Common myeloid progenitor, CD34-positive (primary cell): ENCODE results near the gene CDKN1A.
A peak's percentile ranks its signal among the peaks of the same experiment; 100 is the strongest.
"Not testable (repeated sequence)": the region's sequence is repeated elsewhere in the genome, so short reads cannot be mapped to it uniquely, and the experiment has no call there.

ENCODE experiments used
- CTCF ChIA-PET: fragments of 350-600 bp; sonication (Branson Sonifier 250); formaldehyde crosslinking; loops from one replicate; lab custom pipeline; 2021; ENCODE audit warnings: antibody characterized with exemption; lab: Charles Lee
- POLR2A ChIA-PET: fragments of 350-600 bp; sonication (Branson Sonifier 250); formaldehyde crosslinking; loops from one replicate; lab custom pipeline; 2021; ENCODE audit warnings: antibody characterized with exemption; lab: Charles Lee
- DNase-seq, 3 donors: peaks; one replicate each; pipeline versions ENCODE4 v3.0.0 to v3.0.0-alpha.2; 2013
- H3K27ac ChIP-seq, 2 experiments: 1 replicate in 1 of 2; 2 replicates in 1 of 2; pipeline ENCODE4 v1.7.0; 2013; ENCODE audit warnings: inconsistent platforms in 2 of 2, low read length in 2 of 2, mild to moderate bottlenecking in 2 of 2, low read depth in 1 of 2, moderate library complexity in 1 of 2; ENCODE audit not compliant: severe bottlenecking in 2 of 2, insufficient read depth in 1 of 2, poor library complexity in 1 of 2
- H3K27me3 ChIP-seq, 5 experiments: replicated peaks in 2 of 5; 1 replicate in 3 of 5; 2 replicates in 2 of 5; pipeline versions ENCODE4 v1.6.1 to v1.7.0; 2013; ENCODE audit warnings: low read length in 4 of 5, mild to moderate bottlenecking in 2 of 5, moderate library complexity in 2 of 5, inconsistent platforms in 1 of 5; ENCODE audit not compliant: insufficient read depth in 5 of 5, control insufficient read depth in 4 of 5
- H3K36me3 ChIP-seq, 4 experiments: 1 replicate in 2 of 4; 2 replicates in 2 of 4; pipeline versions ENCODE4 v1.6.1 to v1.7.0; 2013; ENCODE audit warnings: low read length in 3 of 4, control low read depth in 1 of 4, mild to moderate bottlenecking in 1 of 4; ENCODE audit not compliant: control insufficient read depth in 4 of 4, insufficient read depth in 4 of 4
- H3K4me1 ChIP-seq, 4 experiments: 1 replicate in 3 of 4; 2 replicates in 1 of 4; pipeline versions ENCODE4 v1.6.1 to v1.7.1; 2013; ENCODE audit warnings: low read length in 3 of 4, mild to moderate bottlenecking in 3 of 4, control low read depth in 1 of 4, inconsistent platforms in 1 of 4, moderate library complexity in 1 of 4; ENCODE audit not compliant: control insufficient read depth in 4 of 4, insufficient read depth in 4 of 4; ENCODE audit errors: control extremely low read depth in 1 of 4
- H3K4me3 ChIP-seq, 7 experiments: 1 replicate in 4 of 7; 2 replicates in 3 of 7; pipeline versions ENCODE4 v1.5.1 to v1.7.0; 2013; ENCODE audit warnings: mild to moderate bottlenecking in 7 of 7, low read length in 6 of 7, moderate library complexity in 6 of 7, inconsistent platforms in 2 of 7, low read depth in 2 of 7, control low read depth in 1 of 7; ENCODE audit not compliant: insufficient read depth in 4 of 7, control insufficient read depth in 1 of 7; ENCODE audit errors: extremely low read depth in 1 of 7
- H3K9me3 ChIP-seq, 5 experiments: 1 replicate in 4 of 5; 2 replicates in 1 of 5; pipeline versions ENCODE4 v1.6.1 to v1.7.1; 2013; ENCODE audit warnings: low read length in 4 of 5, mild to moderate bottlenecking in 2 of 5, inconsistent platforms in 1 of 5, low read depth in 1 of 5, moderate library complexity in 1 of 5; ENCODE audit not compliant: control insufficient read depth in 4 of 5, insufficient read depth in 2 of 5; ENCODE audit errors: control extremely low read depth in 1 of 5
- WGBS: methylation state at CpG from one replicate; pipeline ENCODE4 v1.1.5; 2013; ENCODE audit not compliant: insufficient coverage; 5-methylcytosine and 5-hydroxymethylcytosine counted together

The CDKN1A gene

GRCh38 chr6:36721369-36722140 is 43.0 kb downstream of the CDKN1A start:
- Histone ChIP-seq H3K36me3 (peaks cover 0 to 10% (median 2%) of the 10 kb centered on the region in 4 experiments), H3K27ac (no peak overlapping the region), H3K9me3 (no peaks in the 10 kb centered on the region), H3K27me3 (no peaks in the 10 kb centered on the region), H3K4me3 (no peak overlapping the region), H3K4me1 (peaks cover 0 to 6% (median 0%) of the 10 kb centered on the region in 4 experiments)
- CTCF ChIA-PET: interaction anchor here (0.6 to 4.8 kb wide), 4 partner anchors 10 to 105 kb away, joined by 3 to 27 read pairs (median 4); no protein-coding TSS in a partner anchor
- whole genome bisulfite sequencing: 95% methylated on average over 14 of the region's 15 CpGs
- DNase-seq: no peak
- POLR2A ChIA-PET: no interaction called here

DNA sequence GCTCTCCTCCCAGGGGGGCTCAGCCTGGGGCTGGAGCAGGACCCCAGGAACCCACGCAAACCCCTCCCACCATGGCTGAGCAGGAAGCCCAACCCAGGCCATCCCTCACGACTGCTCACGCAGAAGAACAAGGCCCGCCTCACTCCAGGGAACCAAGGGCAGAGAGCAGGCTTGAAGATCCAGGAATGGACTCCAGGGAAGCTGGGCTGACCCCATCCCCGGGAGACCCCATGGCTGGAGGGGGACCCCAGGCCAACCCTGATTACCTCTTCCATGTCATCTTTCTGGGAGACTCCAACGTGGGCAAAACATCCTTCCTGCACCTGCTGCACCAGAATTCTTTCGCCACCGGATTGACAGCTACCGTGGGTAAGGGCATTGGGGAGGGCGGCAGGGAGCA is 43.9 kb downstream of the CDKN1A start:
- no peaks in the 10 kb centered on the region for H3K27me3 ChIP-seq
- 97% methylated on average over 10 of the region's 10 CpGs for WGBS
- H3K9me3 ChIP-seq: no peaks in the 10 kb centered on the region
- H3K4me1 ChIP-seq: peaks cover 0 to 7% (median 0%) of the 10 kb centered on the region in 4 experiments
- no peak overlapping the region for H3K27ac ChIP-seq
- ChIA-PET CTCF (interaction anchor here (1.0 to 4.8 kb wide), 5 partner anchors 11 to 106 kb away, joined by 3 to 27 read pairs (median 4); no protein-coding TSS in a partner anchor), POLR2A (no interaction called here)
- H3K36me3 ChIP-seq: peaks cover 0 to 10% (median 2%) of the 10 kb centered on the region in 4 experiments
- no peak overlapping the region for H3K4me3 ChIP-seq
- no peak for DNase-seq

GRCh38 chr6:36722879-36723278 is 44.4 kb downstream of the CDKN1A start:
- H3K36me3 ChIP-seq: peaks cover 0 to 14% (median under 1%) of the 10 kb centered on the region in 4 experiments
- DNase-seq: no peak
- POLR2A ChIA-PET: no interaction called here
- CTCF ChIA-PET: interaction anchor here (1.0 to 4.8 kb wide), 9 partner anchors 10 to 107 kb away, joined by 3 to 27 read pairs (median 4); no protein-coding TSS in a partner anchor
- no peaks in the 10 kb centered on the region for H3K9me3 ChIP-seq
- H3K27ac ChIP-seq: no peak overlapping the region
- 100% methylated on average over 2 of the region's 2 CpGs for WGBS
- H3K4me3 ChIP-seq: no peak overlapping the region
- H3K4me1 ChIP-seq: peaks cover 0 to 12% (median 0%) of the 10 kb centered on the region in 4 experiments
- H3K27me3 ChIP-seq: no peaks in the 10 kb centered on the region

DNA sequence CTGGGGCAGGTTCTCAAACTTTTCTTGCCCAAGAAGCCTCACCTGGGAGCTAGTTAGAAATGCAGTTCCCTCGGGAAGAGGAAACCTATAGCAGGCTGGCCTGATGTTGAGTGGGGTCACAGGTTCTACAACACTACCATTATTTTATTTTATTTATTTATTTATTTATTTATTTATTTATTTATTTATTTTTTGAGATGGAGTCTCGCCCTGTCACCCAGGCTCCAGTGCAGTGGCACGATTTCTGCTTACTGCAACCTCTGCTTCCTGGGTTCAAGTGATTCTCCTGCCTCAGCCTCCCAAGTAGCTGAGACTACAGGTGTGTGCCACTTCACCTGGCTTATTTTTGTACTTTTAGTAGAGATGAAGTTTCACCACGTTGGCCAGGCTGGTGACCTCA is 45.5 kb downstream of the CDKN1A start:
- H3K9me3 ChIP-seq, H3K27ac ChIP-seq, DNase-seq, H3K27me3 ChIP-seq, H3K4me3 ChIP-seq: not testable (repeated sequence)
- H3K4me1 ChIP-seq: peaks cover 0 to 17% (median 0%) of the 10 kb centered on the region in 4 experiments
- ChIA-PET POLR2A (interaction anchor here (0.5 kb wide), 1 partner anchor 67 kb away, joined by 3 read pairs; no protein-coding TSS in a partner anchor), CTCF (interaction anchor here (1.0 to 4.8 kb wide), 16 partner anchors 9 to 113 kb away, joined by 3 to 27 read pairs (median 4); partner anchors contain the start of gene RAB44)
- 100% methylated on average over 1 of the region's 4 CpGs for WGBS
- H3K36me3 ChIP-seq: peaks cover 0 to 11% (median 0%) of the 10 kb centered on the region in 4 experiments

- POLR2A ChIA-PET: no interaction called here
- CTCF ChIA-PET: interaction anchor here (0.7 to 4.8 kb wide), 19 partner anchors 8 to 114 kb away, joined by 3 to 27 read pairs (median 3); partner anchors contain the start of genes CDKN1A and RAB44
- Histone ChIP-seq H3K4me1 (peaks cover 0 to 17% (median 0%) of the 10 kb centered on the region in 4 experiments), H3K9me3 (no peaks in the 10 kb centered on the region), H3K36me3 (peaks cover 0 to 7% (median 0%) of the 10 kb centered on the region in 4 experiments), H3K4me3 (no peak overlapping the region), H3K27ac (no peak overlapping the region), H3K27me3 (no peaks in the 10 kb centered on the region)
- 83% methylated on average over 11 of the region's 13 CpGs for WGBS
- peak; percentile 47 to 61 (median 50) for DNase-seq
These were observed 46.2 kb downstream of the CDKN1A start for GRCh38 chr6:36724514-36725390.

GRCh38 chr6:36725581-36725980 is 47.1 kb downstream of the CDKN1A start:
- H3K9me3 ChIP-seq: no peaks in the 10 kb centered on the region
- DNase-seq: no peak
- ChIA-PET POLR2A (no interaction called here), CTCF (interaction anchor here (1.1 to 4.8 kb wide), 4 partner anchors 33 to 109 kb away, joined by 4 to 27 read pairs (median 8); partner anchors contain the start of gene CDKN1A)
- peaks cover 0 to 17% (median 0%) of the 10 kb centered on the region in 4 experiments for H3K4me1 ChIP-seq
- H3K36me3 ChIP-seq: peaks cover 0 to 6% (median 0%) of the 10 kb centered on the region in 4 experiments
- H3K4me3 ChIP-seq: no peak overlapping the region
- 100% methylated on average over 3 of the region's 7 CpGs for WGBS
- no peaks in the 10 kb centered on the region for H3K27me3 ChIP-seq
- no peak overlapping the region for H3K27ac ChIP-seq
